Muscle of leg (tissue), 11 donors: Measurements from ENCODE around the gene PCDHGA10. TPM values are rescaled to one million over a fixed set of nuclear protein-coding genes. Genes with fewer than 3 reads are reported as not detected.
A peak's percentile ranks its signal among the peaks of the same experiment; 100 is the strongest.
"Not testable (repeated sequence)": the region's sequence is repeated elsewhere in the genome, so short reads cannot be mapped to it uniquely, and the experiment has no call there.

Source experiments
- DNase-seq: peaks from one replicate; pipeline ENCODE4 v3.0.0; 2013
- H3K27ac ChIP-seq: one replicate; pipeline ENCODE4 v1.5.1; 2013; ENCODE audit warnings: mild to moderate bottlenecking, low read length, control low read depth
- H3K27me3 ChIP-seq: one replicate; pipeline ENCODE4 v1.6.1; 2013; ENCODE audit warnings: low read length; ENCODE audit not compliant: control insufficient read depth, insufficient read depth
- H3K36me3 ChIP-seq: one replicate; pipeline ENCODE4 v1.6.1; 2013; ENCODE audit warnings: low read length; ENCODE audit not compliant: control insufficient read depth, insufficient read depth
- H3K4me1 ChIP-seq: one replicate; pipeline ENCODE4 v1.6.1; 2013; ENCODE audit warnings: low read length; ENCODE audit not compliant: control insufficient read depth, insufficient read depth
- H3K4me3 ChIP-seq: one replicate; pipeline ENCODE4 v1.5.1; 2013; ENCODE audit warnings: low read length, control low read depth
- H3K9me3 ChIP-seq: replicated peaks from 2 replicates; pipeline ENCODE4 v1.6.1; 2013; ENCODE audit warnings: low read depth, low read length; ENCODE audit not compliant: control insufficient read depth
- WGBS: methylation state at CpG from one replicate; pipeline ENCODE4 v1.1.5; 2013; ENCODE audit warnings: missing lambda C conversion rate; ENCODE audit not compliant: insufficient coverage; 5-methylcytosine and 5-hydroxymethylcytosine counted together
- polyA plus RNA-seq, 8 donors: library from polyadenylated mRNA; unstranded; fragments of 120-200 nt; gene quantifications; one replicate each; pipeline versions ENCODE4 v1.2.1 to v1.2.3, GENCODE V29; 2013; ENCODE audit warnings: inconsistent platforms in 1 of 8, low replicate concordance in 1 of 8; ENCODE audit not compliant: insufficient read length in 8 of 8, insufficient read depth in 1 of 8
- total RNA-seq: library from RNA; stranded (reverse); fragments of 120-200 nt; gene quantifications from one replicate; pipeline ENCODE4 v1.2.4, GENCODE V29; 2013

Gene PCDHGA10
- total and polyA plus RNA-seq, 9 donors = 1.3 to 3.4 (median 2.1) TPM

- no peak overlapping the region for H3K4me3 ChIP-seq
- DNase-seq = no peak
- no peaks in the 10 kb centered on the region for H3K36me3 ChIP-seq
- peaks cover 27% of the 10 kb centered on the region for H3K27me3 ChIP-seq
- H3K4me1 ChIP-seq = no peaks in the 10 kb centered on the region
- peaks cover 87% of the 10 kb centered on the region for H3K9me3 ChIP-seq
- 16% methylated on average over 64 of the region's 64 CpGs for WGBS
- H3K27ac ChIP-seq = no peak overlapping the region
Measured at GRCh38 chr5:141409598-141410306, 3.0 kb upstream of the PCDHGA10 start.

GRCh38 chr5:141411575-141411974 lies 1.2 kb upstream of the PCDHGA10 start:
- DNase-seq = no peak
- Histone ChIP-seq H3K27me3 (peaks cover 24% of the 10 kb centered on the region), H3K9me3 (peaks cover 82% of the 10 kb centered on the region), H3K36me3 (no peaks in the 10 kb centered on the region), H3K4me1 (no peaks in the 10 kb centered on the region), H3K4me3 (no peak overlapping the region), H3K27ac (no peak overlapping the region)
- WGBS = 46% methylated on average over 3 of the region's 3 CpGs

GRCh38 chr5:141413540-141414069 lies 818 bp downstream of the PCDHGA10 start:
- peaks cover 18% of the 10 kb centered on the region for H3K27me3 ChIP-seq

GRCh38 chr5:141414548-141415274 lies 1.9 kb downstream of the PCDHGA10 start:
- not testable (repeated sequence) for H3K4me1 ChIP-seq, DNase-seq, H3K4me3 ChIP-seq, H3K36me3 ChIP-seq, H3K27ac ChIP-seq
- 19% methylated on average over 33 of the region's 46 CpGs for WGBS
- Histone ChIP-seq H3K27me3 (peaks cover 22% of the 10 kb centered on the region), H3K9me3 (peaks cover 76% of the 10 kb centered on the region)

More at GRCh38 chr5:141413540-141414069, 818 bp downstream of the PCDHGA10 start:
- peaks cover 2% of the 10 kb centered on the region for H3K4me1 ChIP-seq
- H3K4me3 ChIP-seq = peak overlapping the region; percentile 19
- no peaks in the 10 kb centered on the region for H3K36me3 ChIP-seq
- peaks cover 76% of the 10 kb centered on the region for H3K9me3 ChIP-seq
- H3K27ac ChIP-seq = no peak overlapping the region
- DNase-seq = no peak
- 13% methylated on average over 20 of the region's 25 CpGs for WGBS

- H3K4me1 ChIP-seq, DNase-seq, H3K4me3 ChIP-seq, H3K27ac ChIP-seq, H3K36me3 ChIP-seq: not testable (repeated sequence)
- H3K9me3 ChIP-seq = peaks cover 74% of the 10 kb centered on the region
- H3K27me3 ChIP-seq = peaks cover 19% of the 10 kb centered on the region
- WGBS = 23% methylated on average over 11 of the region's 24 CpGs
Measured at GRCh38 chr5:141415275-141415618, 2.5 kb downstream of the PCDHGA10 start.

- H3K4me1 ChIP-seq, H3K36me3 ChIP-seq: not testable (repeated sequence)
- H3K4me3 ChIP-seq = peak within 1 kb of the TSS; percentile 35
- peak within 1 kb of the TSS; percentile 24 for H3K27ac ChIP-seq
- peaks cover 84% of the 10 kb centered on the region for H3K9me3 ChIP-seq
- peaks cover 29% of the 10 kb centered on the region for H3K27me3 ChIP-seq
- 7% methylated on average over 33 of the region's 47 CpGs for WGBS
- DNase-seq = peak; percentile 67
Measured at GRCh38 chr5:141417494-141418172, 4.8 kb downstream of the PCDHGA10 start, which contains the start of gene PCDHGB7. PCDHGB7 (plus strand) TSS chr5:141417677; CDS start chr5:141417860, 183 bp downstream.

- peaks cover 81% of the 10 kb centered on the region for H3K9me3 ChIP-seq
- no peak overlapping the region for H3K27ac ChIP-seq
- H3K4me3 ChIP-seq = no peak overlapping the region
- H3K27me3 ChIP-seq = peaks cover 32% of the 10 kb centered on the region
- H3K36me3 ChIP-seq = no peaks in the 10 kb centered on the region
- H3K4me1 ChIP-seq = peaks cover 2% of the 10 kb centered on the region
- no peak for DNase-seq
- WGBS = 21% methylated on average over 70 of the region's 74 CpGs
Measured at GRCh38 chr5:141419074-141419880, 6.5 kb downstream of the PCDHGA10 start.

DNA sequence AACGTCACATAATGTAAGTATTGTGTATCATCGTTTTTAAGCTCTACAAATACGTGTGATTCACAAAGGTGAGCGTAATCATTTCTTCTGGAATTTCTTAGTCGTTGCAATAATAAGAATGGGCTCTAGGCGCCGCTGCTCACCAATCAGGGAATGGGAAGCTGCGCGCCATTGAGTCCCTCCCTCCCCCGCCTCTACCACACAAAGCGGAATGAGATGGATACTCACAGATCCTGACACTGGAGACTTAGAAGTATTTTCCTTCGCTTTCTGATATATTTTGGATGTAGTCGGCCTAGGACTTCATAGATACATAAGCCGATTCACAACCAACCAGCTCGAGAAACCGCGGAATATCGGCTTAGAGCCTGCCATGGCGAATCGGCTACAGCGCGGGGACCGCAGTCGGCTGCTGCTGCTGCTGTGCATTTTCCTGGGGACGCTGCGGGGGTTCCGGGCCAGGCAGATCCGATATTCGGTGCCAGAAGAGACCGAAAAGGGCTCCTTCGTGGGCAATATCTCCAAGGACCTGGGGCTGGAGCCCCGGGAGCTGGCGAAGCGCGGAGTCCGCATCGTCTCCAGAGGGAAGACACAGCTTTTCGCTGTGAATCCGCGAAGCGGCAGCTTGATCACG lies 8.2 kb downstream of the PCDHGA10 start, which contains the start of gene PCDHGA11:
TSS of gene PCDHGA11 (plus strand) at position 197 of the 634 bp plus-strand sequence. CDS start at position 374, 177 bp downstream.
- peak; percentile 43 for DNase-seq
- H3K4me3 ChIP-seq = peak within 1 kb of the TSS; percentile 16
- H3K36me3 ChIP-seq = no peaks in the 10 kb centered on the region
- peaks cover 28% of the 10 kb centered on the region for H3K27me3 ChIP-seq
- WGBS = 7% methylated on average over 25 of the region's 42 CpGs
- no peak within 1 kb of the TSS for H3K27ac ChIP-seq
- H3K4me1 ChIP-seq = peaks cover 2% of the 10 kb centered on the region
- peaks cover 83% of the 10 kb centered on the region for H3K9me3 ChIP-seq

DNA sequence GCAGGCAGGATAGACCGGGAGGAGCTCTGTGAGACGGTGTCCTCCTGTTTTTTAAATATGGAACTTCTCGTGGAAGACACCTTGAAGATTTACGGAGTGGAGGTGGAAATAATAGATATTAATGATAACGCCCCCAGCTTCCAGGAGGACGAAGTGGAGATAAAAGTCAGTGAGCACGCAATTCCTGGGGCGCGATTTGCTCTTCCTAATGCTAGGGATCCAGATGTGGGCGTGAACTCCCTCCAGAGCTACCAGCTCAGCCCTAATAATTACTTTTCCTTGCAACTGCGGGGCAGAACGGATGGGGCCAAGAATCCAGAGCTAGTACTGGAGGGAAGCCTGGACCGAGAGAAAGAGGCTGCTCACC lies 8.7 kb downstream of the PCDHGA10 start:
- Histone ChIP-seq H3K27ac (no peak overlapping the region), H3K4me3 (peak overlapping the region; percentile 16), H3K27me3 (peaks cover 31% of the 10 kb centered on the region), H3K36me3 (no peaks in the 10 kb centered on the region), H3K9me3 (peaks cover 83% of the 10 kb centered on the region), H3K4me1 (peaks cover 2% of the 10 kb centered on the region)
- 9% methylated on average over 11 of the region's 13 CpGs for WGBS
- DNase-seq = no peak
